ENCODE data around the gene SPOPL.

GRCh38 chr2:138564586-138565229 is 63.1 kb downstream of the SPOPL start:
- TF ChIP-seq POLR2A (IDR thresholded peaks at IDR 0.05) (no peak), CTCF (IDR thresholded peaks at IDR 0.05) (no peak)
